ENCODE results near the gene NAALADL2.
"Not testable (repeated sequence)": the region's sequence is repeated elsewhere in the genome, so short reads cannot be mapped to it uniquely, and the experiment has no call there.

Gene NAALADL2

GRCh38 chr3:175326041-175326440 lies 466.9 kb downstream of the NAALADL2 start:
- no peak for DNase-seq

- no peak for DNase-seq
Observed at GRCh38 chr3:175329373-175329772, 470.2 kb downstream of the NAALADL2 start.

- no peak for DNase-seq
Observed at GRCh38 chr3:175335229-175335628, 476.1 kb downstream of the NAALADL2 start.

GRCh38 chr3:175336406-175337133 lies 477.4 kb downstream of the NAALADL2 start:
- DNase-seq = no peak

GRCh38 chr3:175337631-175338030 lies 478.5 kb downstream of the NAALADL2 start:
- DNase-seq = no peak

GRCh38 chr3:175338775-175339535 lies 479.8 kb downstream of the NAALADL2 start:
- no peak for DNase-seq

GRCh38 chr3:175340338-175341015 lies 481.3 kb downstream of the NAALADL2 start:
- DNase-seq = no peak

GRCh38 chr3:175342196-175342595 lies 483.1 kb downstream of the NAALADL2 start:
- DNase-seq = no peak

- no peak for DNase-seq
Observed at GRCh38 chr3:175343946-175344345, 484.8 kb downstream of the NAALADL2 start.

- DNase-seq = peak; percentile 70 to 86
Observed at GRCh38 chr3:175346573-175347356, 487.6 kb downstream of the NAALADL2 start.

- no peak for DNase-seq
Observed at GRCh38 chr3:175349168-175349567, 490.0 kb downstream of the NAALADL2 start.

GRCh38 chr3:175355801-175356335 lies 496.7 kb downstream of the NAALADL2 start:
- no peak for DNase-seq

- DNase-seq = no peak
Observed at GRCh38 chr3:175356899-175357324, 497.8 kb downstream of the NAALADL2 start.

GRCh38 chr3:175357758-175358157 lies 498.6 kb downstream of the NAALADL2 start:
- no peak for DNase-seq

- no peak for DNase-seq
Observed at GRCh38 chr3:175358935-175359334, 499.8 kb downstream of the NAALADL2 start.

- DNase-seq = not testable (repeated sequence)
Observed at GRCh38 chr3:175370426-175370825, 511.3 kb downstream of the NAALADL2 start.

- not testable (repeated sequence) for DNase-seq
Observed at GRCh38 chr3:175371187-175371586, 512.1 kb downstream of the NAALADL2 start.

- DNase-seq = no peak
Observed at GRCh38 chr3:175374705-175375104, 515.6 kb downstream of the NAALADL2 start.

- no peak for DNase-seq
Observed at GRCh38 chr3:175378348-175378747, 519.2 kb downstream of the NAALADL2 start.

GRCh38 chr3:175381685-175382084 lies 522.6 kb downstream of the NAALADL2 start:
- DNase-seq = no peak

- DNase-seq = no peak
Observed at GRCh38 chr3:175383371-175383770, 524.2 kb downstream of the NAALADL2 start.

- no peak for DNase-seq
Observed at GRCh38 chr3:175383813-175384212, 524.7 kb downstream of the NAALADL2 start.

- no peak for DNase-seq
Observed at GRCh38 chr3:175384569-175384968, 525.4 kb downstream of the NAALADL2 start.
